Limb (tissue), 2 donors: Measurements from ENCODE around the gene ITGA6.

Experiments
- DNase-seq, 2 donors: peaks; one replicate each; pipeline ENCODE4 v3.0.0-alpha.2; 2016; ENCODE audit errors: extremely low spot score in 2 of 2

Gene ITGA6

DNA sequence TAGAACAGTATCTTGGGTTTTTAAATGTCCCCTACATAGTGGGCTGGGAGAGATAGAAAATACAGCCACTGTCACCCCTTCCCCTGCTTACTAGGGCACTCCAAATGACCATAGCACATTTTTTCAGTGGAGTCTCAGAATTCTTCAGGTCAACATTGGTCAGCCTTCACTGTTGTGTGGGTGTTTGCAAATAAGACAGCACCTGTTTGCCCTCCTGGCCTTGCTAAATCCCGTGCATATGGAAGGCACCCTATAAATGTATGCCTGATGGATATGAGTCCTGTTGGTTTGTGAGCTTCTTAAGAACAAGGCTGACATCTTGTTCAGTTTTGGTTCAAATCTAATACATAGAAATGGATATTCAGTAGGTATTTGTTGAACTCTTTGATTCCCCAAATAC, 12.5 kb downstream of the ITGA6 start:
- no peak for DNase-seq

DNA sequence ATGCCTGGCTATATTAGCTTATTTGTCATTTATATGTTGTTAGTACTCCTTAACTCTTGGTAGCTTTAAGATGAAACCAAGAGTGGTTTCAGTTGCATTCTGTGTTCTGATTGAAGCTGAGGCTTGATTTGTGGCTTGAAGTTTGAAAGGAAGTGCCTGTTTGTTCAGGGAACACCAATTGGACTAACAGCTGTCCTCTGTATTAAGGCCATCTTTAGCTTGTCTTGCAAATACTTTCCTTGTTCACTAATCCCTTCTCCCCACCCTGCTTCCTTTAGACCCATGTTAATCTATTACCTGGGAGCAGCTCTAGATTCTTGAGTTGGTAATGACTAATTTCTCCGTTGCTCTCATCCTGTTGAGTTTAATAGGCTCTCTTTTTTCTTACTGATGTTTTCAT, 13.4 kb downstream of the ITGA6 start:
- DNase-seq = no peak

DNA sequence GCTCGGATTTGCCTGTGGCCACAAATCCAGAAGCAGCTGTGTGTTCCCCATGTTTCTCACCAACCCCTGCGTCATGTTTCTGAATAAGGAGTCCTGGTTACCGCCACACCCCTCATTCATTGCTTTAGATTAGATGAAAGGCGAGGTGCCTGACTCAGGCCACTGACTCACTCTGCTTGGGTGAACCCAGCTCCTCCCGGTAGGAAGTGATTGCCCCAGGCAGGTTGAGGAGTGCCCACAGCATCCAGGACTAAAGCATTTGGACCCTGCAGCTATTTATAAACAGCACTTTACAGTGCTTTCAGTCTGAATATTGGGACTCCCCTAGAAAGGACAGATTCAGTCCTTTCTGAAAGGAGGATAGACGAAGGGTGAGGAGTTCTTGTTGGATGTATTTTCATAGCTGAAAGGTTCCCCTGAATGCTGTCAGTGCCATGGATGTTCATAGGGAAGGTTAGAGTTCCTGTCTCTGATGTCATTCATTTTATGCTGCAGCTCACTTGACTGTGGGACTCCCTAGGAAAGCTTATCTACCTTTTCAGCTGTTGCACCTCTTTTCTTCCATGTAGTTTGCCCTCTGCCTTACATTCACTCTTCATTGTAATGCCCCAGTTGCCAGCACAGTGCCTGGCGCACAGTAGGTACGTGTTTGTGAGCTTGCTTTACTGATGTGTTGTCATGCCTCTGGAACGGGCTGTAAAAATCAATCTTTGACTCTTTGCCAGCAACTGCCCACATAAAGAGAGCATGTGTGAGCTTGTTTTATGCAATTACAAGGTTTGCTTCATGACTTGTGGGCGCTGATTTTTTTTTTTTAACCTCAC, 14.9 kb downstream of the ITGA6 start:
- DNase-seq = no peak

DNA sequence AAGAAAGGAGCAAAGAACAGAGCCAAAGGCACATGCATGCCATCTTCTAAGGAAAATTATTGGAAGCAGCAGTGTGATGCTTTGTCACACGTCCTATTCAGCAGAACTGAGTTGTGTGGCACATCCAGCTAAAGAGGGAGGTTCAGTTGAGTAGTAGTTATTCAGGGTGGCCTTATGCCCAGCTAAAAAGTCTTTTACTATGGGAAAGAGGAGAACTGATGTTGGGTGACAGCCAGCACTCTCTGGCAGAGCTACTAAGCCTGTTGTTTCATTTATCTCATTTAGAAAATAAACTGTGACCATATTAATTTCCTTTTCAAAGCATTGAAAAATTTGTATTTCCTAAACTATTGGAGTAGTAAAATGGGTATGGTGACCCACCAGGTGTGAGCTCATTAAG, 18.5 kb downstream of the ITGA6 start:
- no peak for DNase-seq

DNA sequence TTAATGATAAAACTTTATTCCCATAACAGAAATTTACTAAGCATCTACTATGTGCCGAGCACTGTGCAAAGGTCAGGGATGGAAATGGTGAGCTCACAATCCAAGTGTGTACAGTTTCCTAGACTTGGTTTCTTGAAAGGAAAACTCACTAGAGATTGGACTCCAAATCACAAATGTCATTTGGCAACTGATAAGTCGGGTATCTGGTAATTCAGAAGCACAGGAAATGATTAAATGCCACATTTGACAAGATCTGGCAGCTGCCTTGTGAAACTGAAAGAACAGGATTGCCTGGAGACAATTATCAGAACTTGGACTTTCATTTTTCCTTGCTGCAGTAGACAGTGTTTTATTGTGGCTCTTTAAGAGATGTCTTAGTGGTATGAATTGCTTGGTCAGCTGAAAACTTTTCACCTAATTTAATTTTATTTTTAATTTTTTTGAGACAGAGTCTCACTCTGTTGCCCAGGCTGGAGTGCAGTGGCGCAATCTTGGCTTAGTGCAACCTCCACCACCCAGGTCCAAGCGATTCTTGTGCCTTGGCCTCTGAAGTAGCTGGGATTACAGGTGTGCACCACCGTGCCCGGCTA, 19.2 kb downstream of the ITGA6 start:
- DNase-seq = no peak

DNA sequence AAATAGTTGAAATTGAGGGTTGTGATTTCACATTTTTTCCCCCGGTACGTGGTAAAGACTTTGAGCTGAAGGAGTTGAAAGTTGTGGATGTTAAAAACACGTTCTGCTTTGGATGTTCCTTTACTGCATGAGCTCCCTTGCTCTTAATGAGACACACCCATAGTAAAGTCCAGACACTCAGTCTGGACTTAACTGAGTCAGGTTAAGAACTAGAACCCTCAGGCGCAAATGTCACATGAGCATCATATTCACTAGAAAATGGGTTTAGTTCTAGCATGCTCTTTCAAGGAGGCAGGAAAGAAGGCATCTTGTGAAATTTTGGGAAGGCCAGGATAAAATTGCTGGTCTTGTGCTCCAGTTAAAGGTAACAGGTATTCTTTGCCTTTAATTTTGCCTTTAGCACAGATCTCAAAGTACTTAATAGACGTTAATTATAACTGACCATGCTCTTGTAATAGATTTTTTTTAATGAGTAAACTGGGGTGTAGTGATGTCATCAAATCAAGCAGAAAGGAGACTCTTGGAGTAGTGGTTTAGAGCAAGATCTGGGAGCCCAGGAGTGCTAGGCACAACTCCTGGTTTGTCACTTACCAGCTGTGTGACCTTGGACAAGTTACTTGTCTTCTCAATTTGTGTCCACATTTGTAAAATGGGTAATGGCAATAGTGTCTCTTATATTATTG, 20.6 kb downstream of the ITGA6 start:
- DNase-seq = no peak

DNA sequence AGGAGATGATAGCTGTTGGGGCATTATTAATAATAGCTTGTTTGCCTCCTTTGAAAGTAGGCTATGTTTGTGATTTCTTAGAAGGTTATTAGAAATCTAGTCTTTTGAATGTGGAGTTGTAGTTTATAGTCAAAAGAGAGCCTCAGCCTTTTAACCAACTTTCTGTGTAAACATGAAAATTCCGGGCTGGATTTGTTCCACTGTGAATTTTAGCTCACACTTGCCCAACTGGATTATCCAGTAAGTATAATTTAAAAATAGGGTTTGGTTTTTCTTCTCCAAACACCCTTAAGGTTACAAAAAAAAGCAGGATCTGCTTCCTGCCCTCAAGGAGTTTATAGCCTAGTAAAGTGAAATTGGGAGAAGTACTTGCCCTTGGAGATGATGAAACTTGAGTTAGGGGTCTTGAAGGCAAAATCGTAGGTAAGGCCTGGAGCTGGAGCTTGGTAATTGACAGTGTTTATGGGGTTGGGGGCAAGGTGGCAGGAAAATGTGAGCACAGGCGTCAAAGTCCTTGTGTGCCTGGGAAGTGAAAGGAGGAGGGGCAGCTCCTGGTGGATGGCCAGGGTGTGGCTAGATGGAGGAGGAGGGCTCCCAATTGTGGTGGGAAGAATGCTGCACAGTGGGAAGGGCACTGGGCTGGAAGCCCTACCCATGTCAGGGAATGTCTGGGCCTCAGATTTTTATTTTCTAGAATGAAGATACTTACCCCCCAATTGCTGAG, 21.3 kb downstream of the ITGA6 start:
- no peak for DNase-seq

DNA sequence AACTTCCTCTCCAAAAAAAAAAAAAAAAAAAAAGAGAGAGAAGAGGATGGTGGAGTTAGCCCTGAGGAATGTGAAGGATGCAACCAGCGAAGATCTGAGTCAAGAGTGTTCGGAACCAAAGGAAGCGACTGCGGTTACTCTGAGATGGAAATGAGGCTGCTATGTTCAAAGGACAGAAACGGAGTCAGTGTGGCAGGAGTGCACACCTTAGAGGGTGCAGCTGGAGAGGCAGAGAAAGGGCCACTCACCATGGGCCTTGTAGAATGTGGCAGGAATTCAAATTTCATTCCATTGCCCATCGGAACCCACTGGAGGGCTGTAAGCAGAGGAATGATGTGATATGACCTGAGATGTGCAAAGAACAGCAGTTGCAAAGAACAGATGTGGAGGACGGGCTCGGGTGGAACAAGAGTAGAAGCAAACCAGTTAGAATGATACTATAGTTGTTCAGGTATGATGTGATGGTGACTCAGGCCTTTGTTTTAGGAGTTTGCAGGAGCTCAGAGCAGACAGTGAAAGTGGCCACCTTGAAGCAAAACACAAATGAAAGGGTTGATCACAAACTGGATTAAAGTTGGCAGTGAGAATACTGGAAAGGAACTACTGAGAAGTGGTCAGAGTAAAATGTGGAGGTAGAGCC, 22.6 kb downstream of the ITGA6 start:
- DNase-seq = no peak

DNA sequence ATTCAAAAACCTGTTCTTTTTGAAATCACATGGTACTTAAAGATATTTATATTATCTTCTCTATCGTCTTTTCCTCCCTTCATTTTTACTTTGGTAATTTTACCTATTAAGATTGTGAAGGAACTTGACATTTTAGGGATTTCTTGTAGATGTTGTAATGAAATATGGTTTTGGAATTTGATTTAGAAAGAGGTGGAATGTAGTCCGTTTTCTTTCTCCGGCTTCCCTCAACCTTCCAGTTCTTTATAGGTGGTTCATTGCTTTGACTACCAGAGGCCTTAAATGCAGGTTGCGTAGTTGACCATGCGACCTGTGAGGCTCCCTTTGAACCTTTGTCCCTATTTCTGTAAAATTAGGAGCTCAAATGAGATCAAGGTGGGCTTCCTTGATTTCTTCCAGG, 24.5 kb downstream of the ITGA6 start:
- no peak for DNase-seq

DNA sequence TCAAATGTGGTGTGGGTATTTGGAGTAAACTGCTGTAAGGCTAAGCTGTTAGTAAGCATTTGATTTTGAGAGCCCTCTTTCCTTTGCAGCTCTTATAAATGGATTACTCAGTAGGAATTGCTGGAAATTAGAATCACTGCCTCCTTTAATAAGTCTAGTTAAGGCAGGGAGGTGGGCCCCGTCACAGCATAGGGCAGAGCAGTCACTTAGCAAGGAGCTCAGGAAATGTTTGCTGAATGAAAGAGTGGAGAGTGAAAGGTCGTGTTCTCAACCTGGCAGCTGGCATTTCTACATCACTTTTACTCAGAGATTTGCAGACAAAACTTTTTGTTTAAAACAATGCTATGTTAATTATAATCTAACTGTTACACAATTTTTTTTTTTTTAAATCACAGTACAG, 25.5 kb downstream of the ITGA6 start:
- no peak for DNase-seq

DNA sequence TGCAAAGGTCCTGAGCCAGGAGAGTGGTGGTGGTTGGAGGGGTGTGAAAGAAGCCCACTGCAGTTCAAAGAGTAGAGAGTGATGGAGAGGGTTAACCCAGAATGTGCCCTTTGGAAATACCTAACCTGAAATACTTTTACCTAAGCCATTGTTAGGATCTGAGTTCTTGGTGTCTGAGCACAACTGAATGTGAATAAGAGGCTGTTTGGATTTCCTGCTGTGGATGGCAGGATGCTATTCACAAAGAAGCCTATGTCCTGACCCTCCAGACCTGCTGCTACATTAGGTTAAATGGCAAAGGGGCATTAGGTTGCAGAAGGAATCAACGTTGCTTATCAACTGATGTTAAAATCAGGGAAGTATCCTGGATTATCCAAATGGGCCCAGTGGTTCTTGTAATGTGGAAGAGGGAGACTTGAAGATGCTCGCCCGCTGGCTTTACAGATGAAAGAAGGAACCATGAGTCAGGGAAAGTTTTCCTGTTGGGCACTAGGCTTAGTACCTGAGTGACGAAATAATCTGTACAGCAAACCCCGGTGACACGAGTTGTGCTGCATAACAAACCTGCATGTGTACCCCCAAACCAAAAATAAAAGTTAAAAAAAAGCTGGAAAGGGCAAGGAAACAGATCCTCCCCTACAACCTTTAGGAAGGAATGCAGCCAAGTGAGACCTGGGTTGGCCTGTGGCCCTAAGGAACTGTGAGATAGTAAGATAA, 27.2 kb downstream of the ITGA6 start:
- no peak for DNase-seq

DNA sequence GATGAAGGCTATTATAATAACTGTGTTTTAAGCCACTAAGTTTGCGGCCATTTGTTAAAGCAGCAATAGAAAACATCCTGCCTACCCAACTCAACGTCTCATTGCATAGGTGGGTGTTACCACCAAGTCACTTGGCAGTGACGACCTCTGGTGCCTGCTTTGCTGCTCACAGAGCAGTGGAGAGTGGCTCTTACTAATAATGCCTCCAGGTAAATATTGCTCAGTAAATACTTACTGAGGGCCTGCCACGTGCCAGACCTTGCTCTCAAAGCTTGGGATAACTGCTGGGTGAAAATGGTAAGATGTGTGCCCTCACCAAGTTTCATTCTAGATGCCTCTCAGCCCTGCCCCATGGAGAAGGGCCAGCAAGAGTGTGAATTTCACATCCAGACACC, 27.7 kb downstream of the ITGA6 start:
- DNase-seq = no peak

DNA sequence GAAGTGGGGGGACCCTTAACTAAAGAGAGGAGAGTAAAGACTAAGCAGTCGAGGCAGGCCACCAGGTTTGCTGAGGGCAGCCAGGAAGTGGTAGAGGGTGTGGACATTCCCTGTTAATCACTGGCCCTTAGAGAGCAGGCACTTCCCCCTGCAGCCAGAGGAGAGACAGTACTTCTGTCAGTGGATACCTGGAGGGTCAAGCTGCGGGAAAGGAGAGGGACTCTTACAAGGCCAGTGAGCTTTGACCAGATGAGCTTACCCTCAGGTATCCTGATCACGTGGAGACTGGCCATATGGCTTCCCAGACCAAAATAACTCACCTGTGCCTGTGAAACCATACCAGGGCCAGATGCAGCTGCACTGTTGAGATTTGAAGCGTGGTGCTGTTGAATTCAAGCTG, 28.6 kb downstream of the ITGA6 start:
- no peak for DNase-seq

DNA sequence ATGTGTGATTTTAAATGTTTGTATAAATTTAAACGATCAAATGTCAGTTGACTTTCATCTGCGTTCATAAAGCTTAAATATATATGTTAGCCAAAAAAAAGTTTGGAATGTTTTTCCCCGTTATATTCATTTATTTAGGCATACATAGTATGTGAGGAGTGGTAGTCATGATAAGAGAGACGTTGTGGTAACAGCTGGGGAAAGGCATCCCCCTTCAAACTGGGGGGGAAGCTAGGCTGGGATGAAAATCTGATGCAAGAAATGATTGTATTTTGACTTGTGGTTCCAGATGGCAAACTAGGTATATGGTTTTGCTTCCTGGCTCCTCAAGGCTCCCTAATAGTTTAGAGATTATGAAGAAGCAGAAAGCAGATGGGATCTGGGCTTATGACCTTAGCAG, 30.1 kb downstream of the ITGA6 start:
- no peak for DNase-seq

DNA sequence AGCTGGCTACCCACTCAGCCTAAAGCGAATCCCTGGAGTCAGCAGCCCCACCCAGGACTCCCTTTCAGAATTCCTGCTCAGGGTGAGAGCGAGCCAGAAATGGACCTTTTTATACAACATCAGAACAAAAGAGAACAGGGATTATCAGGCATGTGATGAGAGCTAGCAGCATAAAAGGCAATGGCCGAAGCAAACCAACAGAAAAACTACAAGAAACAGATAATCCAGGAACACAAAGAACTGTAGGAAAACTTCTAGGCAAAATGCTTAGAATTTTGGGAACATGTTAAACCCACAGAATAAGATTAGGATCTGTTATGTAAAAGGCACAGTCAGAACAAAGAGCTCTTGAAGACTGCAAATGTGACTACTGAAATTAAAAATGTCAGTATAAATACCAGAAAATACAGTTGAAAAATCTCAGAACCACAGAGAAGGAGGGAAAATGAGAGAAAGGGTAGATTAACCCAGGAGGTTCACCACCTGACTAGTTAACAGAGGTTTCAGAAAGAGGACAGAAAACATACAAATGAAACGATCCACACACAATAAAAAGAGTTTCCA, 31.3 kb downstream of the ITGA6 start:
- DNase-seq = no peak

DNA sequence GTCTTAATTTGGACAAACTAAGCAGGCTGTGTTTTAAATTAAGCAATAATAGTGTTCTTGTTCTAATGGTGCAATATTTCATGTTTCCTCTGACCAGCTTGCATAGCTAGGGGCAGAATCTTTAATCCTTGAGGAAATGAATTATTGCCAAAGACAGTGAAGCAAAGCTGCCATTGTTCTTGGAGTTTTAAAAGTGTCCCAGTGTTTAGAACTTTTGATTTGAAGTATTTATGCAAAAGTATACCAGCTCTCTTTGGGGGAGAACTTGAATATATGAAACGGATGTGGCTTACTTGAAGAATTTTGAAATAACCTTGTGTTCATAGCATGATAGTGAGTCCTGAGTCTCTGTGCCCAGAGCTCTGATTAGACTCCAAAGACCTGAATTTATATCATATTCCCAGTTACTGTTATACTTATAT, 33.4 kb downstream of the ITGA6 start:
- no peak for DNase-seq

DNA sequence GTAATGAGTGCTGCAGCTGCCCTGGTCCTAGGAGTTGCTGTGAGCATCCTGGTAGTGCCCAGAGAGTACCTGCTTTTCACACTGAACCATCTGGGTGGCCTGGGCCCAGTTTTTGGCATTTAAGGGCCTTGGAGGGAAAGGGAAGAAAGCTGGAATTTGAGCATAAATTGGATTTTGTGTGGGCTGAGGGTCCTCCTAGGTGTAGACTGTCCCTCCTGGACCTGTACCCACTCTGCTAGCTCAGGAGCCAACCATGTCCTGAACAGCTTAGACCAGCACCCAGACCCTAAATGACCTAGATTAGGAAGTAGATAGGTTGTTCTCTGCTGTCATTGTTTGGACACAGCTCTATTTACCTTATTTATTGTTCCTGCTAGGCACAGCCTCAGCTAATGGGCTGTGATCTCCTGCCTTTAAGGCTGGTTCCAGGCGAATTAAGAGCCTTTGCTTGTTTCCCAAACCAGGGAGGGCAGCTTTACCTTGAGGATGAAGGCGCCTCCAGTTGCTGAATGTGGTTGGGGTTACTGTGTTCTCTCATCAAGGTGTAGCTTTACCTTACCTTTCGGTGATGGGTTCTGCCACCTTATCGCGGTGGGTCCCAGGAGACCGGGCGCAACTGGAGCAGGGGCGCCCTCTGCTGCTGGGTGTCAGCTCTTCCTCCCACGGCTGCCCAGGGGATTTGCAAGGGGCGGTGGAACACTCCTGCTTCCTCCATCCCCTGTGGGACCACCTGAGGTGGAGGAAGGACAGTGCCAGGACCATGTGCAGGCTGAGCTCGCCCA, 34.4 kb downstream of the ITGA6 start:
- peak in 1 of 2 donors; percentile 75 for DNase-seq

DNA sequence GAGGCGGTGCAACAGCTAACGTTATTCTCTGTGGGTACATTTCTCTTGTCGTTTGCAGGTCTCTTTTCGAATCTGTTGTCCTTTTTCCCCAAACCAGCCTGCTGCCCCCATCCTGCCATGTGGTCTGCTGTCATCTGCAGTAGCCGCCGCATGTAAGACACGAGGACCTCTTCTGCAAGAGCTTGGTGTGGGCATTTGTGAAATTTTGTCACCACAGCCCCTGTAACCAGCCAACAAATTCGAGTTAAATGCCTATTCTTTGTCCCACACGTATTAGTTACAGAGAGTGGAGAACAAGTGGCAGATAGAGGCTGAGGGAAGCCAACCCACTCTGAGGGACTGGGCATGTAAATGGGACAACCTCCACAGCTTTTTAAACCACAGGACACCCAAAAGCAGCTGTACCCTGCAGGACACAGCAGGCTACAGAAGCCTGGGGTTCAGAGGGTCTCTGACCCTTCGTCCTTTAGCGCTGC, 35.0 kb downstream of the ITGA6 start:
- no peak for DNase-seq

DNA sequence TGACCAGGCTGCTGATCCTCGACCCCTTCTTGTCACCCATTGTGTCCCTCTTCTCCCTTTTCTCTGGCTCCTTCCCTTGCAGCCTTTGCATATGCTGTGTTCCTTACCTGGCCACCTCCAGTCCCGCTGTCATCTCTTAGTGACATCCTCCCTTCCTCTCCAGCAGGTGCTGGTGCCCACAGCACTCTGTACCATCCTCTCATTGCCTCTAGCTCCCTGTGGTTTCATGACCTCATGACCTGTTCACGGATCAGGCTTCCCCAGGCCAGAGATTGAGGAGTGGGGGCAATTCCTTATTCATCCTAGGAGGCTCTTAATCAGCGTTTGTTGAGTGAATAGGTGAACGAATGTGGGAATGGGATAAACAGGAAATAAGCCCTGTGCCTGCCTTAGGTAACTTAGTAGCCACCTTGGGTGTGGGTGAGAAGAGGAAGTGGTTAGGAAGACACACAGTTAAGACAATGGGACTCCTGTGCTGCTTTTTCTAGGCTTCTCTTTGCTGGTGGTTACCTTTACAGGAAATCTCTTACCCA, 35.5 kb downstream of the ITGA6 start:
- no peak for DNase-seq
